ENCODE results near the gene SLC2A10.

Gene SLC2A10

DNA sequence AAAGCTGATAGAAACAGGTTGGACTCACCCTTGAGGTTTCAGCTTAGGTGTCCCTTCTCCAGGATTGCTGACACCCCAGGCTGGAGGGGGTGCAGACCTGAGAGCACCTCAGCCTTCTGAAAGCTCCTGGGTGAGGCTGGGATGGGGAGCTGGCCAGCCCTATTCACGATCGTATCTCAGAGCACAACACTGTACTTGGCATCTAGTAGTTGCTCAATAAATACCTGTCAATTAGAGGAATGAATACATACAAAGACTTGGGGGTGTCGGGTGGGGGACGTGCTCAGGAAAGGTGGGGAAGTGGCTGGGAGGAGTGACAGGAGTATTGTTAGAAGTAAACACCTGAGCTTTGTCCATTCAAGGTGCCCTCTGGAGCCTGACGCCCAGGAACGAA, 61.7 kb downstream of the SLC2A10 start:
- no peak for DNase-seq

DNA sequence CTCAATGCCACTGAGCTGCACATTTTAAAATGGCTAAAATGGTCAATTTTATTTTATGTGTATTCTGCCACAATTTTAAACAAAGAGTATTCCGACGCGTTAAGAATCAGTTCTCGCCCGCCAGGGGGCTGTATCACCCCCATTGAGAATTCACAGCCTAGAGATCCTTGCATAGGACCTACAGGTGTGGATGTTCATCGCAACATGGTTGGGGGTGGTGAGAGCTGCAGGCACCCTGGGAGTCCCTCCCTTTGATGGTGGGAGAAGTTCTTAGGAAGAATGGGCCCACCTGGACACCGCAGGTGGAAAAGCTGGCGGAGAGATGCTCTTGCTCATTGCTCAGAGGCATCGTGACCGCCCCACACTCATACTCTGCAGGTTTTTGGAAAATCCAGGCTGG, 63.5 kb downstream of the SLC2A10 start:
- no peak for DNase-seq

DNA sequence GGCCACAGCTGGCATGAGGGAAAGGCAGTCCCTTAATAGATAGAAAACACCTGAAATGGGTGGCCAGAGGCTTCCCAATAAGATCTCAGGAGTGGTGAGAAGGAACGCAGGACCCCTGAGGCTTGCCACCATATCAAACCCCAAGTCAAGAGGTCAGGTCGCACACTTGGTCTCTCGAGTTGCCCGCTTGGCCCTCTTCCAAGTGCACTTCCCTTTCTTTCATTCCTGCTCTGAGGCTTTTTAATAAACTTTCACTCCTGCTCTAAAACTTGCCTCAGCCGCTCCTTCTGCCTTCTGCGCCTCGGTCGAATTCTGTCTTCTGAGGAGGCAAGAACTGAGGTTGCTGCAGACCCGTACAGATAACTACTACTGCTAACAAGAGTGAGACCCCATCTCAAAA, 64.2 kb downstream of the SLC2A10 start:
- no peak for DNase-seq

DNA sequence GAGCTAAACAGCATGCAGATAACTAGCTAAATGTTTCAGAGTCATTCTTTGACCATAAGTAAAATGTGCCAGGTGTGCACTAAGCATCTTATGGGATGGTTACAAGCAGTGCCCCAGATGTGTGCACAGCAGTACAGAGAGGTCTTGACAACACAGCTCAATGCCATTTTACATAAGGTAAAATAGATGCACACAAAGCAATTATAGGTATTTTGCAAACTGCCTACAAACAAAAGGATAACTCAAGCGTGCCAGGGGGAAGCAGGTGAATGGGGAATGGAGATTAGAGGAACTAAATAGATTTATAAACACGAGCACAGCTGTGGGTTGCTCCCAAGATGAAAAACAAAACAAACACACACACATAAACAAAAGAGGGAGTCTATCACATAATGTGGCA, 64.8 kb downstream of the SLC2A10 start:
- DNase-seq: no peak

DNA sequence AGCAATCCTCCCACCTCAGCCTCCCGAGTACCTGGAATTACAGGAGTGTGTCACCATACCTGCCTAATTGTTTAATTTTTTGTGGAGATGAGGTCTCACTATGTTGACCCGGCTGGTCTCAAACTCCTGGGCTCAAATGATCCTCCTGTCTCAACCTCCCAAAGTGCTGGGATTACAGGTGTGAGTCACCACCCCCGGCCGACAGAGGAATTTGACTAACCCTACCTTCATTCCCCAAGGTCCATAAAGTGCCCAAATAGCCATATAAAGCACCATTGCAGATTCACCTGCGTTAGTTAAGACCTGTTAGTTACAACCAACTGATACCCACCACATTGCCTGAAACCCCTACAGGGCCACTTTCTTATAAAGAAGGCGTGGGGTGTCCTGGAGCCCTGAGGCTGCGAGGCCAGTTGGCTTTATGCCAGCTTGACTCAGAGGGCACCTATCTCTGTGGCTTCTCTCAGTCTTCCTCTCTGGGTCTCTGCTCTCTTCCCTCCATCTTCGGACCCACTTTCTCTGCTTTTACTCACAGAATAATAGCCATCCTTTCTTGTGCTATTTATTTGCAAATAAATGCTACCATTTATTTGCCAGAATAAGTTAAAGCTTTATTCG, 65.6 kb downstream of the SLC2A10 start:
- no peak for DNase-seq

DNA sequence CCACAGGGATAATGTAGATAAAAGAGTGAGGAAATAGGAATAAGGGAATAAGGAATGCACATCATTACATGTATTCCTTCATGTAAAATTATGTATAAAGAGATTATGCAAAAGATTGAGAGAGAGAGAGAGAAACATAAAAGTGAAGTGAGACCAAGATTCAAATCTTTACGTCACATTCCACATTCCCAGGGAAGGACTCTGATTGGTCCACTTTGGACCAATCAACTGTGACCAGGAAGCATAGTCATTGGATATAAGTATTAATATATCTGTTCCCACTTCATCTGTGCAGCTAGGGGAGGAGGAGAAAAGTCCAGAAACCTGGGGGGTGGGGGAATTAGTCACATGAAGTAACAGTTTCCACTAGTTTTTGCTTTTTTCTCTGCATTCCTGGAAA, 66.4 kb downstream of the SLC2A10 start:
- no peak for DNase-seq

DNA sequence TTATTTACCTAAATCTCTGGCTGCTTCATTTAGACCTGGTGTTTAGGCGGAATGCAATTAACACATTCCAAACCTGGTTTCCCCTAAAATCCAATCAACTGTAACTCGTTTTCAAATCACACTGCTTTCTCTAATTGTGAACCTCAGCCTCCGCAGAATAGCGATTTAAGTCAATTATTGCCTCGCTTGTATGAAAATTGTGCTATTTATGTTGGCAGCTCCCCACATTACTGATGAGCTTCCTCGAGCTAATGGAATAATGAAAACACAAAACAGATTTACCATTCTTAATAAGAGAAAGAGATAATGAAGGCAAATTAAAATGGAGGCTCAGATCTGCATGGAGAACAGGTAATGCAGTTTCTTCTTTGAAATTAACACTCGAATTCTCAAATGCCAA, 67.9 kb downstream of the SLC2A10 start:
- no peak for DNase-seq

DNA sequence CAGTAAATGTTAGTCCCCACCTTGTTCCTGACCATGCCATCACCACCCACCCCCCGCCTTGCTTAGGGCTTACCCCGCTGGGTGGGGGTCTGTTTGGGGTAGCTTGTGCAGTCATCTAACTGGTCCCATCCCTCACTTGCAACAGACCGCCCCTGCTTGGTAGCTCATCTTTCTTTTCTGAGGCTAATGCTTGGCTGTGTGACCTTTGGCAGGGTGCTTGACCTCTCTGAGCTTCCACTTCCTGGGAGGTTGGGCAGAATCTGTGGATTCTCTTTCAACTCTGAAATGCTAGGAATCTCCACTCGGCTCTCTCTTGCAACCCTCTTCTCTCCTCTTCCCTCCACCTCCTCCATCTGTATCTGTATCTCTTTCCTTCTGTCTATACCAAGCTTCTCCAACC, 70.4 kb downstream of the SLC2A10 start:
- DNase-seq: no peak

DNA sequence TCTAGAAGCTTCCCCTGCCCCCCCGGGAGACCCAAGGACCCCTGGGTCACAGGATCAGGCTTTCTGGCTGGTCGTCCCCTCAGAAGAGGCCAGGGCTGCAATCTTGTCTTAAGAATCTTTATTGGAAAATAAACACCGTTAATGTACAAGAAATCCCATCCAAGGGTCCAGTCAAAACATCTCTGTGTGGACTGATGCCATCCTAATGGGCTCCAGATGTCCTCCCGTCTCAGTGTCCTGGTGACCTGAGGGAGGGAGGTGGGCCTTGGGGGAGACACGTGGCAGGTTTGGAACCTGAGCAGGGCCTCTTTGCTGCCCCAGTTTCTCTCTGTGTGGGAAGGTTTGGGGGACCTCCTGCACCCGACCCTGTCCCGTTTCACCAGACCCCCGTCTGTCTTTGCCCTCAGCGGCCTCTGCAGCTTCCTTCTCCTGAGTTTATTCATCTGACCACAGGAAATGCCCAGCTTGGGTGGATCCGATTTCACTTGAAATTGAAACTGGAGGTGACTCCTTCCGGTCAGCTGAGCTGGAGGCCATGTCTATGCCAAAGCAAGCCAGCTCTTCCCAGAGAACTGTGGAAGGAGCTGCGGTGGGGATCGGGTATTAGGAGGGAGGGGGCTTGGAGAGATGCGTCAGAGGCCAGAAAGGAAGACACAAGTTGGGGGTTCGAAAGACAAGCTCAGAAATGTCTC, 75.1 kb downstream of the SLC2A10 start:
- no peak for DNase-seq

All from activated naive CD4-positive, alpha-beta T cell treated with Interleukin-2 at 50 U/mL for 16 hours (primary cell).